Spleen (tissue), 11 donors: ENCODE data around the gene PIK3C2B. TPM values are rescaled to one million over a fixed set of nuclear protein-coding genes. Genes with fewer than 3 reads are reported as not detected.
"Not testable (repeated sequence)": the region's sequence is repeated elsewhere in the genome, so short reads cannot be mapped to it uniquely, and the experiment has no call there.

Source experiments
- DNase-seq: peaks from one replicate; pipeline ENCODE4 v3.0.0-alpha.2; 2020
- H3K27ac ChIP-seq, 8 donors: fragments of 200-600 bp; sonication (generic) in 7 of 8; 1 replicate in 4 of 8; 2 replicates in 4 of 8; pipeline versions ENCODE4 v1.5.0 to v1.8.0; 2016 to 2021; ENCODE audit warnings: inconsistent platforms in 4 of 8, mild to moderate bottlenecking in 4 of 8, moderate library complexity in 1 of 8
- H3K27me3 ChIP-seq, 7 donors: fragments of 200-600 bp; sonication (generic) in 6 of 7; replicated peaks in 1 of 7; 1 replicate in 4 of 7; 2 replicates in 3 of 7; pipeline versions ENCODE4 v1.5.0 to v1.8.0; 2016 to 2021; ENCODE audit warnings: inconsistent platforms in 3 of 7, mild to moderate bottlenecking in 1 of 7
- H3K36me3 ChIP-seq, 6 donors: fragments of 200-600 bp; sonication (generic) in 5 of 6; 1 replicate in 4 of 6; 2 replicates in 2 of 6; pipeline versions ENCODE4 v1.5.0 to v1.8.0; 2016 to 2021; ENCODE audit warnings: inconsistent platforms in 2 of 6
- H3K4me1 ChIP-seq, 6 donors: fragments of 200-600 bp; sonication (generic) in 5 of 6; 1 replicate in 3 of 6; 2 replicates in 3 of 6; pipeline versions ENCODE4 v1.5.0 to v1.8.0; 2016 to 2021; ENCODE audit warnings: inconsistent platforms in 3 of 6
- H3K4me3 ChIP-seq, 8 donors: fragments of 200-600 bp; sonication (generic) in 7 of 8; 1 replicate in 4 of 8; 2 replicates in 4 of 8; pipeline versions ENCODE4 v1.5.0 to v1.8.0; 2016 to 2021; ENCODE audit warnings: inconsistent platforms in 4 of 8, mild to moderate bottlenecking in 4 of 8, moderate library complexity in 2 of 8
- H3K9me3 ChIP-seq, 8 donors: fragments of 200-600 bp; sonication (generic) in 7 of 8; 1 replicate in 4 of 8; 2 replicates in 4 of 8; pipeline versions ENCODE4 v1.5.0 to v1.8.0; 2016 to 2021; ENCODE audit warnings: inconsistent platforms in 4 of 8
- POLR2A ChIP-seq, 3 donors: fragments of 450-650 bp; IDR thresholded peaks; one replicate each; pipeline ENCODE4 v1.5.1; 2017; ENCODE audit warnings: antibody characterized with exemption in 3 of 3, mild to moderate bottlenecking in 1 of 3
- POLR2AphosphoS5 ChIP-seq, 3 donors: sonication (generic); formaldehyde crosslinking; IDR thresholded peaks; one replicate each; pipeline ENCODE4 v1.5.1; 2017; ENCODE audit warnings: antibody characterized with exemption in 3 of 3
- WGBS, 5 donors: extraction: QIAGEN DNeasy Blood & Tissue Kit in 3 of 5; methylation state at CpG; one replicate each; pipeline versions ENCODE4 v1.1.5 to v1.1.7; 2013 to 2018; 5-methylcytosine and 5-hydroxymethylcytosine counted together
- intact Hi-C: fragments of 100-400 bp; cut with DNase I; formaldehyde crosslinking; loops from one replicate; pipeline ENCODE4 v1.15.0; 2023; ENCODE audit warnings: low total_unique reads
- polyA plus RNA-seq, 3 donors: library from polyadenylated mRNA; stranded (reverse); fragments of 200-250 nt; gene quantifications; one replicate each; pipeline ENCODE4 v1.2.1, GENCODE V29; 2013
- total RNA-seq, 7 donors: library from RNA; depleted of rRNA in 3 of 7; stranded (reverse); fragments of >200 nt in 3 of 7; fragmentation: NEBNext Ultra II Directional in 4 of 7; extraction: Animal tissue kit (Norgen Biotek cat#: 25700) in 4 of 7; gene quantifications; one replicate each; pipeline versions ENCODE4 v1.1.0 to v1.2.1, GENCODE V29; 2016 to 2021
- TF ChIP-seq, protein P1 (sequence below), 11 experiments: fragments of 200-600 bp in 7 of 11; fragments of 450-650 bp in 4 of 11; sonication (generic) in 4 of 11; IDR thresholded peaks in 8 of 11; conservative IDR thresholded peaks in 3 of 11; 1 replicate in 7 of 11; 2 replicates in 4 of 11; pipeline versions ENCODE4 v1.4.0 to v1.8.0; 2016 to 2021; ENCODE audit warnings: antibody characterized with exemption in 11 of 11, inconsistent platforms in 4 of 11, mild to moderate bottlenecking in 1 of 11
- donor health status: healthy with polysubstance abuse.
- donor health status: DM: no; HTN: no; CAD: no; lungs with moderate emphysema.
- donor health status: DM: no; HTN: no; CAD: no.
- donor health status: Bipolar disorder and iron deficiency.
- donor health status: healthy.
- donor health status: DM: no; HTN: no; CAD: no.
- donor health status: DM: yes; HTN: yes; CAD: no.

PIK3C2B gene
- total and polyA plus RNA-seq, 10 donors = 9.5 to 72.2 (median 59.7) TPM

DNA sequence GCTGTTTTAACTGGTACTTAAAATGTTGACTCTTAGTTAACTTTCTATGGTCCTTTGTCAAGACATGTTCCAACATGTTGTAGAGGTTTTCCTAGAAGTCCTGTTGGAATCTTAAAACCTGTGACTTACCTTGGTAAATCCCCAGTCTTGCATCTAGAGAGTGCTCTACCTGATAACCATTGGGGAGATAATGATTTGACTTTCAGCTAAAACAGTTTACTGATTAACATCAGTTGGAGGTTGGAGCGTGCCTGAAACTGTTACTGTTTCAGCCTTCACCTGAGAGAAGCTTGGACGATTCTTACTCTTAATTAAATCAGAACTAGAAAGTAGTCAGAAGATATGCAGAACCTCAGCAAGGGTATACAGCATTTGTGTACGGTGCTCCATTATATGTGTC lies 30.4 kb upstream of the PIK3C2B start:
- no peak for TF ChIP-seq POLR2AphosphoS5 (IDR thresholded peaks at IDR 0.05)
- TF ChIP-seq POLR2A (IDR thresholded peaks at IDR 0.05) = no peak
- TF ChIP-seq, protein P1, sequence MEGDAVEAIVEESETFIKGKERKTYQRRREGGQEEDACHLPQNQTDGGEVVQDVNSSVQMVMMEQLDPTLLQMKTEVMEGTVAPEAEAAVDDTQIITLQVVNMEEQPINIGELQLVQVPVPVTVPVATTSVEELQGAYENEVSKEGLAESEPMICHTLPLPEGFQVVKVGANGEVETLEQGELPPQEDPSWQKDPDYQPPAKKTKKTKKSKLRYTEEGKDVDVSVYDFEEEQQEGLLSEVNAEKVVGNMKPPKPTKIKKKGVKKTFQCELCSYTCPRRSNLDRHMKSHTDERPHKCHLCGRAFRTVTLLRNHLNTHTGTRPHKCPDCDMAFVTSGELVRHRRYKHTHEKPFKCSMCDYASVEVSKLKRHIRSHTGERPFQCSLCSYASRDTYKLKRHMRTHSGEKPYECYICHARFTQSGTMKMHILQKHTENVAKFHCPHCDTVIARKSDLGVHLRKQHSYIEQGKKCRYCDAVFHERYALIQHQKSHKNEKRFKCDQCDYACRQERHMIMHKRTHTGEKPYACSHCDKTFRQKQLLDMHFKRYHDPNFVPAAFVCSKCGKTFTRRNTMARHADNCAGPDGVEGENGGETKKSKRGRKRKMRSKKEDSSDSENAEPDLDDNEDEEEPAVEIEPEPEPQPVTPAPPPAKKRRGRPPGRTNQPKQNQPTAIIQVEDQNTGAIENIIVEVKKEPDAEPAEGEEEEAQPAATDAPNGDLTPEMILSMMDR (IDR thresholded peaks at IDR 0.05 in 8 of 11, conservative IDR thresholded peaks at IDR 0.05 in 3 of 11) = no peak
- Histone ChIP-seq H3K9me3 (peaks cover 0 to 10% (median 6%) of the 10 kb centered on the region in 8 donors), H3K36me3 (peaks cover 6 to 73% (median 52%) of the 10 kb centered on the region in 6 donors), H3K4me1 (peaks cover 25 to 78% (median 42%) of the 10 kb centered on the region in 6 donors), H3K27me3 (no peaks in the 10 kb centered on the region), H3K4me3 (no peak overlapping the region), H3K27ac (no peak overlapping the region)
- intact Hi-C loops = no loop called here
- DNase-seq = no peak
- WGBS, 5 donors = 74 to 85% (median 83%) methylated on average over 3 of the region's 3 CpGs

DNA sequence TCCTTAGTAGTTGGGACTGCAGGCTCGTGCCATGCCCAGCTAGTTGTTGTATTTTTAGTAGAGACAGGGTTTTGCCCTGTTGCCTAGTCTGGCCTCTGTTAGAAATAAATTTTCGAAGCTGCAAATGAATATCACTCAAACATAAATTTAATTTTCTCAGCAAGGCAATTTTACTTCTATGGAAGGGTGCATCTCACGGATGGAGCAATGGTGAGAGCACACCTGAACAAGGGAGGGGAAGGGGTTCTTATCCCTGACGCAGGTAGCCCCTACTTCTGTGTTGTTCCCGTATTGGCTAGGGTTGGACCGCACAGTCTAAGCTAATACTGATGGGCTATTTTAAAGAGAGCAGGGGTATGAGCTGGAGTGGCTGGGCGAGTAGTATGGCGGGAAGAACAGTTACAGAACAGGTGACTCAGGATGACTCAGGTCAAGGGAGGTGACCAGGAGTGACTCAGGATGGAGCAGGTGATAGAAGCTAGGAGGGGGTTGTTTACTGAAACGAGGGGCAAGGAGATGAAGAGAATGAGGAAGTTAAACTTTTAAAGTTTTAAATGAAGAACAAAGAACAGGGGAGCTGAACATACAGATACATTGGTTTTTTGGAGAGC lies 29.1 kb upstream of the PIK3C2B start:
- Histone ChIP-seq H3K36me3 (peaks cover 6 to 69% (median 40%) of the 10 kb centered on the region in 6 donors), H3K4me1 (peaks cover 38 to 78% (median 55%) of the 10 kb centered on the region in 6 donors)

DNA sequence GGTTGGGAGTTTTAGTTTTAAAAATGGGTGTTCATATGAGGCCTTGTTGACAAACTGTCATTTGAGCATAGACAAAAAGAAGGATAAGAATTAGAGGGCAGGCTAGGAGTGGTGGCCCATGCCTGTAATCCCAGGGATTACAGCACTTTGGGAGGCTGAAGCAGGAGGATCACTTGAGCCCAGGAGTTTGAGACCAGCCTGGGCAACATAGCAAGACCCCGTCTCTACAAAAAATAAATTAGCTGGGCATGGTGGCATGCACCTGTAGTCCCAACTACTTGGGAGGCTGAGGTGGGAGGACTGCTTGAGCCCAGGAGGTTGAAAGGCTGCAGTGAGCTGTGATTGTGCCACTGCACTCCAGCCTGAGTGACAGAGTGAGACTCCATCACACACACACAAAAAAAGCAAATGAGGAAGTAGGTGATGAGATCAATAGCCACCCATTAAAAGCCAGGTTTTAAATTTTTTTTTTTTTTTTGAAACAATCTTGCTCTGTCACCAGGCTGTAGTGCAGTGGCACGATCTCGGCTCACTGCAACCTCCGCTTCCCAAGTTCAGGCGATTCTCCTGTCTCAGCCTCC lies 27.4 kb upstream of the PIK3C2B start:
- intact Hi-C loops, DNase-seq, H3K27me3 ChIP-seq: not testable (repeated sequence)
- Histone ChIP-seq H3K4me3 (peak overlapping the region in 1 of 8 donors; percentile 43), H3K9me3 (peaks cover 0 to 10% (median 6%) of the 10 kb centered on the region in 8 donors), H3K4me1 (peaks cover 51 to 94% (median 72%) of the 10 kb centered on the region in 6 donors), H3K36me3 (peaks cover 6 to 64% (median 23%) of the 10 kb centered on the region in 6 donors), H3K27ac (peak overlapping the region; percentile 29 to 99 (median 75))
- 58 to 81% (median 68%) methylated on average over 5 of the region's 5 CpGs for WGBS, 5 donors

More for the DNA sequence above, 29.1 kb upstream of the PIK3C2B start:
- intact Hi-C loops = no loop called here
- Histone ChIP-seq H3K9me3 (peaks cover 0 to 10% (median 6%) of the 10 kb centered on the region in 8 donors), H3K27me3 (no peaks in the 10 kb centered on the region), H3K27ac (peak overlapping the region in 4 of 8 donors; percentile 31 to 55 (median 54)), H3K4me3 (no peak overlapping the region)
- 85 to 92% (median 87%) methylated on average over 9 of the region's 9 CpGs for WGBS, 5 donors
- TF ChIP-seq POLR2AphosphoS5 (IDR thresholded peaks at IDR 0.05) (no peak), POLR2A (IDR thresholded peaks at IDR 0.05) (no peak)
- TF ChIP-seq, protein P1 (IDR thresholded peaks at IDR 0.05 in 8 of 11, conservative IDR thresholded peaks at IDR 0.05 in 3 of 11) = no peak
- DNase-seq = no peak

DNA sequence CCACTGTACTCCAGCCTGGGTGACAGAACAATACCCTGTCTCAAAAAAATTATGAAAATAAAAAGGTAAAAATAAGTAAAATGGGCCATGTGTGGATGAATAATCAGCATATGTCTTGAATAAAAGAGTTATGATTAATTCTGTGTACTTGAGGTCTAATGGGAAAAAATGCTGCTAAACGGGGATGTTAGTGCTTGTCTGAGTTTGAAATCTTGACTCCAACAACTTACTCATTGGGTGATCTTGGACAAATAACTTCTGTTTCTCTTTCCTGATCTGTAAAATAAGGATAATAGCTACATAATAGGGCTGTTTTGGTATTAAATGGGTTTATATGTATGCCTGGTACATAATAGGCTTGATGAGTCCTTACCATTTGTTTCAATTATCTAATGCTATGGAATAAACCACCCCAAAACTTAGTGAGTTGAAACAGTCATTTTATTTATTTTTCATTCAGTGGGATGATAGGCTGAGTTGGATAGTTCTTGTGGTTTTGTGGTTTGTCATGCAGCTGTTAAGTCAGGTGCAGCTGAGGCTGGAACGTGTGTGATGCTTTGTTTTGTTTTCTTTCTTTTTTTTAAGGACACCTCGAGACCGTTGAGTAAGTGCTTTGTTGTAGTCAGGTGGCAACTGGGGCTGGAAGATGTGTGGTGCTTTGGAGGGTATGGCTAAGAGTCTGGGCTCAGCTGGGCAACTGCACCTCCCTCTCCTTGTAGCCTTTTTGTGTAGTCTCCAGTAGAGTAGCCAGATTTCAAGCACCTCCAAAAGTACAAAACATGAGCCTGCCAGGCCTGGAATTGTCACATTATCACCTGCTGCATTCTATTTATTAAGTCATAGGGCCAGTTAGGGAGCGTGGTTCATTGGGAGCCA lies 26.5 kb upstream of the PIK3C2B start:
- Histone ChIP-seq H3K27me3 (no peaks in the 10 kb centered on the region), H3K4me3 (peak overlapping the region in 1 of 8 donors; percentile 43), H3K27ac (peak overlapping the region; percentile 28 to 99 (median 75)), H3K9me3 (peaks cover 0 to 10% (median 6%) of the 10 kb centered on the region in 8 donors), H3K36me3 (peaks cover 0 to 55% (median 13%) of the 10 kb centered on the region in 6 donors), H3K4me1 (peaks cover 51 to 89% (median 73%) of the 10 kb centered on the region in 6 donors)
- DNase-seq = no peak
- intact Hi-C loops = no loop called here
- TF ChIP-seq POLR2AphosphoS5 (IDR thresholded peaks at IDR 0.05) (peak in 1 of 3 donors; percentile 86), POLR2A (IDR thresholded peaks at IDR 0.05) (no peak)
- WGBS, 5 donors = 30 to 39% (median 36%) methylated on average over 5 of the region's 5 CpGs

DNA sequence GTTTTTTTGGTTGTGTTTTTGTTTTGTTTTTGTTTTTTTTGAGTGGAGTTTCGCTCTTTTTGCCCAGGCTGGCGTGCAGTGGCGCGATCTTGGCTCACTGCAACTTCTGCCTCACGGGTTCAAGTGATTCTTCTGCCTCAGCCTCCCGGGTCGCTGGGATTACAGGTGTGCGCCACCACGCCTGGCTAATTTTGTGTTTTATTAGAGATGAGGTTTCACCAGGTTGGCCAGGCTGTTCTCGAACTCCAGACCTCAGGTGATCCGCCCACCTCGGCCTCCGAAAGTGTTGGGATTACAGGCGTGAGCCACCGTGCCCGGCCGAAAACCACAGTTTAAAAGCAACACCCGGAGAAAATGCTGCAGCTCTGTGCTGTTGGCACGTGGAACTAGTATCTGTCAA lies 22.8 kb upstream of the PIK3C2B start:
- intact Hi-C loops, DNase-seq, H3K27me3 ChIP-seq, H3K9me3 ChIP-seq: not testable (repeated sequence)
- Histone ChIP-seq H3K27ac (peak overlapping the region; percentile 23 to 99 (median 96)), H3K4me1 (peaks cover 58 to 92% (median 86%) of the 10 kb centered on the region in 6 donors), H3K36me3 (peaks cover 0 to 21% (median 0%) of the 10 kb centered on the region in 6 donors), H3K4me3 (peak overlapping the region; percentile 55 to 81 (median 66))
- 70 to 83% (median 75%) methylated on average over 19 of the region's 19 CpGs for WGBS, 5 donors
